ENCODE results near the gene KRTAP24-1. TPM values are rescaled to one million over a fixed set of nuclear protein-coding genes. Genes with fewer than 3 reads are reported as not detected.

Gene KRTAP24-1
- total RNA-seq, 2 experiments from 2014 or later: not detected

- no peaks in the 10 kb centered on the region for H3K4me1 Mint-ChIP-seq
- DNase-seq: no peak
- H3K27me3 Mint-ChIP-seq: no peaks in the 10 kb centered on the region
- ATAC-seq (ENCODE audit: low read depth): no peak
- H3K4me3 Mint-ChIP-seq: no peak overlapping the region
- no peaks in the 10 kb centered on the region for H3K9me3 Mint-ChIP-seq
- no peaks in the 10 kb centered on the region for H3K36me3 Mint-ChIP-seq
- no peak overlapping the region for H3K27ac Mint-ChIP-seq
- POLR2A ChIA-PET: no interaction called here
Observed at GRCh38 chr21:30256100-30256499, 26.6 kb downstream of the KRTAP24-1 start.

GRCh38 chr21:30255679-30256078 is 27.1 kb downstream of the KRTAP24-1 start:
- Mint-ChIP-seq H3K9me3 (no peaks in the 10 kb centered on the region), H3K4me3 (no peak overlapping the region), H3K36me3 (no peaks in the 10 kb centered on the region), H3K27ac (no peak overlapping the region), H3K4me1 (no peaks in the 10 kb centered on the region), H3K27me3 (no peaks in the 10 kb centered on the region)
- no peak for ATAC-seq (ENCODE audit: low read depth)
- DNase-seq: no peak
- POLR2A ChIA-PET: no interaction called here

- ATAC-seq (ENCODE audit: low read depth): no peak
- H3K9me3 Mint-ChIP-seq: no peaks in the 10 kb centered on the region
Observed at GRCh38 chr21:30251781-30252180, 31.0 kb downstream of the KRTAP24-1 start.

GRCh38 chr21:30249936-30250335 is 32.8 kb downstream of the KRTAP24-1 start:
- no peak overlapping the region for H3K4me3 Mint-ChIP-seq
- H3K4me1 Mint-ChIP-seq: no peaks in the 10 kb centered on the region
- no peak for ATAC-seq (ENCODE audit: low read depth)
- POLR2A ChIA-PET: no interaction called here
- H3K27me3 Mint-ChIP-seq: no peaks in the 10 kb centered on the region
- no peaks in the 10 kb centered on the region for H3K36me3 Mint-ChIP-seq
- H3K9me3 Mint-ChIP-seq: no peaks in the 10 kb centered on the region
- no peak for DNase-seq
- peak overlapping the region; percentile 44 for H3K27ac Mint-ChIP-seq

More at GRCh38 chr21:30251781-30252180, 31.0 kb downstream of the KRTAP24-1 start:
- H3K4me1 Mint-ChIP-seq: no peaks in the 10 kb centered on the region
- H3K4me3 Mint-ChIP-seq: no peak overlapping the region
- H3K36me3 Mint-ChIP-seq: no peaks in the 10 kb centered on the region
- H3K27ac Mint-ChIP-seq: no peak overlapping the region
- POLR2A ChIA-PET: no interaction called here
- H3K27me3 Mint-ChIP-seq: no peaks in the 10 kb centered on the region
- DNase-seq: no peak

GRCh38 chr21:30248844-30249243 is 33.9 kb downstream of the KRTAP24-1 start:
- DNase-seq (no peak), ATAC-seq (ENCODE audit: low read depth) (no peak)
- POLR2A ChIA-PET: no interaction called here
- H3K27ac Mint-ChIP-seq: no peak overlapping the region
- H3K4me1 Mint-ChIP-seq: no peaks in the 10 kb centered on the region
- no peaks in the 10 kb centered on the region for H3K9me3 Mint-ChIP-seq
- no peak overlapping the region for H3K4me3 Mint-ChIP-seq
- H3K36me3 Mint-ChIP-seq: no peaks in the 10 kb centered on the region
- no peaks in the 10 kb centered on the region for H3K27me3 Mint-ChIP-seq

GRCh38 chr21:30245061-30245460 is 37.7 kb downstream of the KRTAP24-1 start:
- no peak overlapping the region for H3K27ac Mint-ChIP-seq
- DNase-seq: no peak
- no peaks in the 10 kb centered on the region for H3K9me3 Mint-ChIP-seq
- POLR2A ChIA-PET: no interaction called here
- no peak overlapping the region for H3K4me3 Mint-ChIP-seq
- no peaks in the 10 kb centered on the region for H3K36me3 Mint-ChIP-seq
- no peaks in the 10 kb centered on the region for H3K4me1 Mint-ChIP-seq
- no peaks in the 10 kb centered on the region for H3K27me3 Mint-ChIP-seq
- no peak for ATAC-seq (ENCODE audit: low read depth)

GRCh38 chr21:30243691-30244090 is 39.1 kb downstream of the KRTAP24-1 start:
- no peaks in the 10 kb centered on the region for H3K4me1 Mint-ChIP-seq
- H3K27ac Mint-ChIP-seq: no peak overlapping the region
- POLR2A ChIA-PET: no interaction called here
- no peak overlapping the region for H3K4me3 Mint-ChIP-seq
- no peaks in the 10 kb centered on the region for H3K36me3 Mint-ChIP-seq
- H3K9me3 Mint-ChIP-seq: no peaks in the 10 kb centered on the region
- no peak for ATAC-seq (ENCODE audit: low read depth)
- DNase-seq: no peak
- no peaks in the 10 kb centered on the region for H3K27me3 Mint-ChIP-seq

GRCh38 chr21:30240661-30241060 is 42.1 kb downstream of the KRTAP24-1 start:
- no peak overlapping the region for H3K4me3 Mint-ChIP-seq
- DNase-seq (no peak), ATAC-seq (ENCODE audit: low read depth) (no peak)
- H3K4me1 Mint-ChIP-seq: no peaks in the 10 kb centered on the region
- H3K27ac Mint-ChIP-seq: no peak overlapping the region
- no peaks in the 10 kb centered on the region for H3K9me3 Mint-ChIP-seq
- no peaks in the 10 kb centered on the region for H3K27me3 Mint-ChIP-seq
- H3K36me3 Mint-ChIP-seq: no peaks in the 10 kb centered on the region
- POLR2A ChIA-PET: no interaction called here

GRCh38 chr21:30238168-30238567 is 44.6 kb downstream of the KRTAP24-1 start:
- no peak overlapping the region for H3K4me3 Mint-ChIP-seq
- H3K36me3 Mint-ChIP-seq: no peaks in the 10 kb centered on the region
- no peak overlapping the region for H3K27ac Mint-ChIP-seq
- no peaks in the 10 kb centered on the region for H3K4me1 Mint-ChIP-seq
- H3K27me3 Mint-ChIP-seq: no peaks in the 10 kb centered on the region
- POLR2A ChIA-PET: no interaction called here
- DNase-seq (no peak), ATAC-seq (ENCODE audit: low read depth) (no peak)
- no peaks in the 10 kb centered on the region for H3K9me3 Mint-ChIP-seq

- DNase-seq: no peak
- ATAC-seq (ENCODE audit: low read depth): no peak
- H3K27ac Mint-ChIP-seq: no peak overlapping the region
- H3K4me3 Mint-ChIP-seq: no peak overlapping the region
- H3K9me3 Mint-ChIP-seq: no peaks in the 10 kb centered on the region
- H3K4me1 Mint-ChIP-seq: no peaks in the 10 kb centered on the region
- no peaks in the 10 kb centered on the region for H3K27me3 Mint-ChIP-seq
- POLR2A ChIA-PET: interaction anchor here (0.7 kb wide), 1 partner anchor 1537 kb away, joined by 3 read pairs; no protein-coding TSS in a partner anchor
- H3K36me3 Mint-ChIP-seq: no peaks in the 10 kb centered on the region
Observed at GRCh38 chr21:30234643-30235042, 48.1 kb downstream of the KRTAP24-1 start.

GRCh38 chr21:30234050-30234449 is 48.7 kb downstream of the KRTAP24-1 start:
- DNase-seq: no peak
- no peaks in the 10 kb centered on the region for H3K4me1 Mint-ChIP-seq
- no peaks in the 10 kb centered on the region for H3K9me3 Mint-ChIP-seq
- POLR2A ChIA-PET: no interaction called here
- ATAC-seq (ENCODE audit: low read depth): no peak
- H3K36me3 Mint-ChIP-seq: no peaks in the 10 kb centered on the region
- H3K27ac Mint-ChIP-seq: no peak overlapping the region
- H3K4me3 Mint-ChIP-seq: no peak overlapping the region
- no peaks in the 10 kb centered on the region for H3K27me3 Mint-ChIP-seq

- Mint-ChIP-seq H3K27me3 (no peaks in the 10 kb centered on the region), H3K36me3 (no peaks in the 10 kb centered on the region), H3K4me1 (no peaks in the 10 kb centered on the region), H3K4me3 (no peak overlapping the region), H3K27ac (no peak overlapping the region), H3K9me3 (no peaks in the 10 kb centered on the region)
- DNase-seq (no peak), ATAC-seq (ENCODE audit: low read depth) (no peak)
- POLR2A ChIA-PET: no interaction called here
Observed at GRCh38 chr21:30233228-30234020, 49.3 kb downstream of the KRTAP24-1 start.

- Mint-ChIP-seq H3K4me3 (no peak overlapping the region), H3K9me3 (no peaks in the 10 kb centered on the region), H3K27me3 (no peaks in the 10 kb centered on the region), H3K4me1 (no peaks in the 10 kb centered on the region), H3K36me3 (no peaks in the 10 kb centered on the region), H3K27ac (no peak overlapping the region)
- POLR2A ChIA-PET: no interaction called here
- no peak for ATAC-seq (ENCODE audit: low read depth)
- DNase-seq: no peak
Observed at GRCh38 chr21:30232011-30232410, 50.7 kb downstream of the KRTAP24-1 start.
